Peyer's patch (tissue), 4 donors: ENCODE data around the gene FHL3. TPM values are rescaled to one million over a fixed set of nuclear protein-coding genes. Genes with fewer than 3 reads are reported as not detected.

Experiments used
- DNase-seq, 3 donors: peaks; one replicate each; pipeline ENCODE4 v3.0.0-alpha.2; 2017 to 2019
- H3K27ac ChIP-seq, 4 donors: fragments of 200-600 bp; sonication (generic); one replicate each; pipeline ENCODE4 v1.5.1; 2016 to 2019
- H3K27me3 ChIP-seq, 2 donors: fragments of 200-600 bp; sonication (generic); one replicate each; pipeline ENCODE4 v1.5.1; 2019
- H3K36me3 ChIP-seq, 3 donors: fragments of 200-600 bp; sonication (generic); one replicate each; pipeline ENCODE4 v1.5.1; 2016 to 2019
- H3K4me1 ChIP-seq, 4 donors: fragments of 200-600 bp; sonication (generic); one replicate each; pipeline ENCODE4 v1.5.1; 2016 to 2019
- H3K4me3 ChIP-seq, 4 donors: fragments of 200-600 bp; sonication (generic); 1 replicate in 3 of 4; 2 replicates in 1 of 4; pipeline ENCODE4 v1.5.1; 2016 to 2019; ENCODE audit warnings: mild to moderate bottlenecking in 1 of 4
- H3K9me3 ChIP-seq, 4 donors: fragments of 200-600 bp; sonication (generic); one replicate each; pipeline ENCODE4 v1.5.1; 2016 to 2019; ENCODE audit warnings: mild to moderate bottlenecking in 1 of 4
- POLR2A ChIP-seq, 2 donors: fragments of 450-650 bp; IDR thresholded peaks; one replicate each; pipeline ENCODE4 v1.5.1; 2017; ENCODE audit warnings: antibody characterized with exemption in 2 of 2, mild to moderate bottlenecking in 2 of 2, moderate library complexity in 2 of 2
- total RNA-seq, 4 donors: library from RNA; depleted of rRNA; stranded (reverse); fragments of >200 nt; gene quantifications; one replicate each; pipeline ENCODE4 v1.1.0, GENCODE V29; 2016
- TF ChIP-seq, protein P1 (sequence below), 6 experiments: fragments of 450-650 bp in 4 of 6; fragments of 200-600 bp in 2 of 6; sonication (generic) in 1 of 6; IDR thresholded peaks; one replicate each; pipeline ENCODE4 v1.5.1; 2017 to 2019; ENCODE audit warnings: antibody characterized with exemption in 6 of 6, mild to moderate bottlenecking in 3 of 6, moderate library complexity in 1 of 6

The FHL3 gene
- total RNA-seq, 4 donors from 2014 or later, result 3.3 to 13.2 (median 4.9) TPM

- H3K36me3 ChIP-seq, result no peaks in the 10 kb centered on the region
- H3K4me1 ChIP-seq, result peaks cover 0 to 27% (median 14%) of the 10 kb centered on the region in 4 donors
- no peaks in the 10 kb centered on the region for H3K9me3 ChIP-seq
- TF ChIP-seq, protein P1, sequence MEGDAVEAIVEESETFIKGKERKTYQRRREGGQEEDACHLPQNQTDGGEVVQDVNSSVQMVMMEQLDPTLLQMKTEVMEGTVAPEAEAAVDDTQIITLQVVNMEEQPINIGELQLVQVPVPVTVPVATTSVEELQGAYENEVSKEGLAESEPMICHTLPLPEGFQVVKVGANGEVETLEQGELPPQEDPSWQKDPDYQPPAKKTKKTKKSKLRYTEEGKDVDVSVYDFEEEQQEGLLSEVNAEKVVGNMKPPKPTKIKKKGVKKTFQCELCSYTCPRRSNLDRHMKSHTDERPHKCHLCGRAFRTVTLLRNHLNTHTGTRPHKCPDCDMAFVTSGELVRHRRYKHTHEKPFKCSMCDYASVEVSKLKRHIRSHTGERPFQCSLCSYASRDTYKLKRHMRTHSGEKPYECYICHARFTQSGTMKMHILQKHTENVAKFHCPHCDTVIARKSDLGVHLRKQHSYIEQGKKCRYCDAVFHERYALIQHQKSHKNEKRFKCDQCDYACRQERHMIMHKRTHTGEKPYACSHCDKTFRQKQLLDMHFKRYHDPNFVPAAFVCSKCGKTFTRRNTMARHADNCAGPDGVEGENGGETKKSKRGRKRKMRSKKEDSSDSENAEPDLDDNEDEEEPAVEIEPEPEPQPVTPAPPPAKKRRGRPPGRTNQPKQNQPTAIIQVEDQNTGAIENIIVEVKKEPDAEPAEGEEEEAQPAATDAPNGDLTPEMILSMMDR (IDR thresholded peaks at IDR 0.05), result no peak
- no peak for TF ChIP-seq POLR2A (IDR thresholded peaks at IDR 0.05)
- H3K27me3 ChIP-seq, result peaks cover 3 to 46% of the 10 kb centered on the region in 2 donors
- no peak for DNase-seq
- H3K4me3 ChIP-seq, result peak overlapping the region; percentile 2 to 69 (median 58)
- H3K27ac ChIP-seq, result no peak overlapping the region
Measured at GRCh38 chr1:38045401-38046332, 40.4 kb upstream of the FHL3 start.

GRCh38 chr1:38044221-38045215 is 39.2 kb upstream of the FHL3 start:
- H3K9me3 ChIP-seq, result no peaks in the 10 kb centered on the region
- peaks cover 0 to 27% (median 14%) of the 10 kb centered on the region in 4 donors for H3K4me1 ChIP-seq
- peaks cover 3 to 46% of the 10 kb centered on the region in 2 donors for H3K27me3 ChIP-seq
- no peak for DNase-seq
- H3K4me3 ChIP-seq, result peak overlapping the region in 2 of 4 donors; percentile 9 to 69
- TF ChIP-seq, protein P1 (IDR thresholded peaks at IDR 0.05), result no peak
- no peak for TF ChIP-seq POLR2A (IDR thresholded peaks at IDR 0.05)
- no peak overlapping the region for H3K27ac ChIP-seq
- no peaks in the 10 kb centered on the region for H3K36me3 ChIP-seq

- H3K27me3 ChIP-seq, result peaks cover 3 to 45% of the 10 kb centered on the region in 2 donors
Measured at GRCh38 chr1:38043036-38043747, 37.9 kb upstream of the FHL3 start.

DNA sequence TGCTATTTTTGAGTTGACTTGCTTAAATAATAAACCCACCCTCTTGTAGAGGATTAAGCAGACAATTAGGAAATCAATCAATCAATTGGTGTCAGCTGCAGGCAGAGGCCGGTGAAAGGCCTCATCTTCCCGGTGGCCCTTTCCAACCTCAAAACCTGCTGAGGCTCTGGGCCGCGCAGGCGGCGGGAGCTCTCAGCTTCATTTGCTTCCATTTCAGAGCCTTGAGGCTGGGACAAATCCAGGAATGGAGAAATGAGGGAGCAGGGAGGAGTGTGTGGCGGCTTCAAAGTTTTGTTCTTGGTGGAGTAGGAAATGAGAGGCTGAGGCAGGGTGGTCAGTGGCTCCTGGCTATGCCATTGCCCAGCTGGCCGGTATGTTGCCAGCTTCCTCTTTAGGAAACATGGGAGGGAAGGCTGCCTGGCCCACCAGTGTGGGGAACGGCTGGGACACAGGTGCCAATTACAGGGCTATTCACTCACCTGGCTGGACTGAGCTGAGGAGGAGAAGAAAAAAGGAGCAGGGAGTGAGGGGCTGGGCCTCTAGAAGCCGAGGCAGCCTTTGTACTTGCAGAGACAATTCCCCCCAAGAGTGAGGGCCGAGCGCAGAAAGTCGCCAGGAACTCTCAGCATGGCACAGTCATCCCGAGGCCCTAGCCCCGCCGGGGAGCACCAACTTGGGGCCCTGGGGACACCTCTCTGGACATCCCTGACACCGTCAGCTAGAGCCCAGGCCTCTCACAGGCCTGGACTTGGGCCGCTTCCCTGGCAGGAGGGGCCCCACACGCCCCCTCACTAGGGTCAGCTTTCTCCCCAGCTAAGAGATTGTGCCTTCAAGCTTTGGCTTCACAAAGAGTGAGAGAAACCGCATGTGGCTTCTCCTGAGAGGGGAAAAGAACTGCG is 36.9 kb upstream of the FHL3 start:
- peaks cover 3 to 35% of the 10 kb centered on the region in 2 donors for H3K27me3 ChIP-seq
- no peak overlapping the region for H3K4me3 ChIP-seq
- H3K4me1 ChIP-seq, result peaks cover 0 to 19% (median 14%) of the 10 kb centered on the region in 4 donors
- TF ChIP-seq POLR2A (IDR thresholded peaks at IDR 0.05), result no peak
- TF ChIP-seq, protein P1 (IDR thresholded peaks at IDR 0.05), result no peak
- H3K27ac ChIP-seq, result no peak overlapping the region
- DNase-seq, result no peak
- no peaks in the 10 kb centered on the region for H3K36me3 ChIP-seq
- no peaks in the 10 kb centered on the region for H3K9me3 ChIP-seq

More at GRCh38 chr1:38043036-38043747, 37.9 kb upstream of the FHL3 start:
- DNase-seq, result no peak
- TF ChIP-seq, protein P1 (IDR thresholded peaks at IDR 0.05), result no peak
- TF ChIP-seq POLR2A (IDR thresholded peaks at IDR 0.05), result no peak
- Histone ChIP-seq H3K9me3 (no peaks in the 10 kb centered on the region), H3K36me3 (no peaks in the 10 kb centered on the region), H3K4me3 (no peak overlapping the region), H3K4me1 (peaks cover 0 to 27% (median 14%) of the 10 kb centered on the region in 4 donors), H3K27ac (no peak overlapping the region)
